Measurements from ENCODE around the gene TRAFD1. TPM values are rescaled to one million over a fixed set of nuclear protein-coding genes. Genes with fewer than 3 reads are reported as not detected.

The TRAFD1 gene
- total RNA-seq, 1 donor from 2014 or later: 27.5 TPM

- no peaks in the 10 kb centered on the region for H3K9me3 Mint-ChIP-seq (ENCODE audit: low read depth)
- no peak for DNase-seq (ENCODE audit: low spot score)
- no peak overlapping the region for H3K27ac Mint-ChIP-seq (ENCODE audit: unreplicated experiment)
- no peak overlapping the region for H3K4me3 Mint-ChIP-seq (ENCODE audit: unreplicated experiment)
- H3K27me3 Mint-ChIP-seq (ENCODE audit: low read depth): no peaks in the 10 kb centered on the region
- peaks cover 33% of the 10 kb centered on the region for H3K36me3 Mint-ChIP-seq (ENCODE audit: low read depth)
- no peaks in the 10 kb centered on the region for H3K4me1 Mint-ChIP-seq (ENCODE audit: low read depth)
- no peak for TF ChIP-seq CTCF (IDR thresholded peaks at IDR 0.05)
These were observed 69.4 kb downstream of the TRAFD1 start for GRCh38 chr12:112194601-112195247.

GRCh38 chr12:112196196-112196875 lies 71.0 kb downstream of the TRAFD1 start:
- H3K4me3 Mint-ChIP-seq (ENCODE audit: unreplicated experiment): no peak overlapping the region
- no peaks in the 10 kb centered on the region for H3K9me3 Mint-ChIP-seq (ENCODE audit: low read depth)
- DNase-seq (ENCODE audit: low spot score): no peak
- peaks cover 36% of the 10 kb centered on the region for H3K36me3 Mint-ChIP-seq (ENCODE audit: low read depth)
- no peaks in the 10 kb centered on the region for H3K27me3 Mint-ChIP-seq (ENCODE audit: low read depth)
- H3K4me1 Mint-ChIP-seq (ENCODE audit: low read depth): no peaks in the 10 kb centered on the region
- TF ChIP-seq CTCF (IDR thresholded peaks at IDR 0.05): no peak
- H3K27ac Mint-ChIP-seq (ENCODE audit: unreplicated experiment): no peak overlapping the region

- H3K36me3 Mint-ChIP-seq (ENCODE audit: low read depth): peaks cover 36% of the 10 kb centered on the region
- no peak overlapping the region for H3K4me3 Mint-ChIP-seq (ENCODE audit: unreplicated experiment)
- no peaks in the 10 kb centered on the region for H3K4me1 Mint-ChIP-seq (ENCODE audit: low read depth)
- H3K27me3 Mint-ChIP-seq (ENCODE audit: low read depth): no peaks in the 10 kb centered on the region
- no peak for DNase-seq (ENCODE audit: low spot score)
- H3K27ac Mint-ChIP-seq (ENCODE audit: unreplicated experiment): no peak overlapping the region
- H3K9me3 Mint-ChIP-seq (ENCODE audit: low read depth): no peaks in the 10 kb centered on the region
- peak; percentile 85 for TF ChIP-seq CTCF (IDR thresholded peaks at IDR 0.05)
These were observed 72.9 kb downstream of the TRAFD1 start for GRCh38 chr12:112198120-112198733.

GRCh38 chr12:112199136-112199535 lies 73.8 kb downstream of the TRAFD1 start:
- no peaks in the 10 kb centered on the region for H3K4me1 Mint-ChIP-seq (ENCODE audit: low read depth)
- H3K27me3 Mint-ChIP-seq (ENCODE audit: low read depth): no peaks in the 10 kb centered on the region
- no peak for DNase-seq (ENCODE audit: low spot score)
- no peaks in the 10 kb centered on the region for H3K9me3 Mint-ChIP-seq (ENCODE audit: low read depth)
- H3K4me3 Mint-ChIP-seq (ENCODE audit: unreplicated experiment): no peak overlapping the region
- no peak overlapping the region for H3K27ac Mint-ChIP-seq (ENCODE audit: unreplicated experiment)
- H3K36me3 Mint-ChIP-seq (ENCODE audit: low read depth): peaks cover 33% of the 10 kb centered on the region
- TF ChIP-seq CTCF (IDR thresholded peaks at IDR 0.05): no peak

Small RNA genes within 50 kb of the gene (microRNA-seq; reads per million reads assigned to microRNA genes)
- not detected for gene MIR6861 (ENCODE audit: borderline number of aligned reads)

Other genes starting within 250 kb of the TRAFD1 start
- gene TMEM116, start 112.4 kb upstream of the TRAFD1 start, total RNA-seq: 8.4 to 11.0 TPM (median 9.8 TPM) in 3 replicates
- gene ERP29, start 112.1 kb upstream of the TRAFD1 start, total RNA-seq: 86.9 to 114 TPM (median 111 TPM) in 3 replicates
- 12.3 to 22.0 TPM (median 14.1 TPM) in 3 replicates for gene NAA25, start 16.8 kb upstream of the TRAFD1 start, total RNA-seq